ENCODE data around the gene VPS51. TPM values are rescaled to one million over a fixed set of nuclear protein-coding genes. Genes with fewer than 3 reads are reported as not detected.
"Not testable (repeated sequence)": the region's sequence is repeated elsewhere in the genome, so short reads cannot be mapped to it uniquely, and the experiment has no call there.

The VPS51 gene
- total RNA-seq, 1 donor from 2014 or later: 115 TPM

- no peak for ATAC-seq
- intact Hi-C loops (cut with DNase I): loop anchor here (10.0 kb wide), 2 partner anchors 101 to 191 kb away; partner anchors contain the start of genes ARL2 and PPP2R5B
- no peak for DNase-seq (ENCODE audit: low spot score)
These were observed 19.5 kb downstream of the VPS51 start for GRCh38 chr11:65115361-65116082.

GRCh38 chr11:65116370-65117205, 20.6 kb downstream of the VPS51 start:
- no peak for ATAC-seq
- DNase-seq (ENCODE audit: low spot score): peak; percentile 67
- intact Hi-C loops (cut with DNase I): loop anchor here (10.0 kb wide), 2 partner anchors 102 to 192 kb away; partner anchors contain the start of genes ARL2 and PPP2R5B

- intact Hi-C loops (cut with DNase I): loop anchor here (10.0 kb wide), 2 partner anchors 103 to 193 kb away; partner anchors contain the start of genes ARL2 and PPP2R5B
- peak; percentile 94 for ATAC-seq
- peak; percentile 100 for DNase-seq (ENCODE audit: low spot score)
These were observed 21.4 kb downstream of the VPS51 start, which contains the start of gene ZNHIT2 for GRCh38 chr11:65117206-65118096. Gene ZNHIT2 (minus strand): TSS chr11:65117701. CDS start chr11:65117653, 48 bp downstream.

- intact Hi-C loops (cut with DNase I): loop anchor here (10.0 kb wide), 2 partner anchors 103 to 193 kb away; partner anchors contain the start of genes ARL2 and PPP2R5B
These were observed 22.3 kb downstream of the VPS51 start for GRCh38 chr11:65118097-65118837.

GRCh38 chr11:65118891-65119669, 23.1 kb downstream of the VPS51 start:
- ATAC-seq: not testable (repeated sequence)
- DNase-seq (ENCODE audit: low spot score): peak; percentile 15
- intact Hi-C loops (cut with DNase I): loop anchor here (10.0 kb wide), 2 partner anchors 104 to 194 kb away; partner anchors contain the start of genes ARL2 and PPP2R5B

More at GRCh38 chr11:65118097-65118837, 22.3 kb downstream of the VPS51 start:
- ATAC-seq: no peak
- peak; percentile 60 for DNase-seq (ENCODE audit: low spot score)

- DNase-seq (ENCODE audit: low spot score) (no peak), ATAC-seq (no peak)
- intact Hi-C loops (cut with DNase I): loop anchor here (10.0 kb wide), 2 partner anchors 105 to 195 kb away; partner anchors contain the start of genes ARL2 and PPP2R5B
These were observed 23.6 kb downstream of the VPS51 start for GRCh38 chr11:65119670-65119995.

GRCh38 chr11:65120831-65121230, 24.8 kb downstream of the VPS51 start:
- intact Hi-C loops (cut with DNase I): no loop called here
- DNase-seq (ENCODE audit: low spot score) (no peak), ATAC-seq (no peak)

GRCh38 chr11:65121447-65121864, 25.4 kb downstream of the VPS51 start:
- ATAC-seq (no peak), DNase-seq (ENCODE audit: low spot score) (peak; percentile 53)
- intact Hi-C loops (cut with DNase I): no loop called here

GRCh38 chr11:65121865-65122696, 26.1 kb downstream of the VPS51 start, which contains the start of the genes FAU and MRPL49:
Gene FAU (minus strand): TSS chr11:65122134. CDS start chr11:65121813, 321 bp downstream.
Gene MRPL49 (plus strand): TSS chr11:65122321. CDS start chr11:65122347, 26 bp downstream.
- intact Hi-C loops (cut with DNase I): no loop called here
- DNase-seq (ENCODE audit: low spot score) (peak; percentile 98), ATAC-seq (peak; percentile 95)

- no peak for ATAC-seq
- DNase-seq (ENCODE audit: low spot score): peak; percentile 54
- intact Hi-C loops (cut with DNase I): no loop called here
These were observed 28.6 kb downstream of the VPS51 start for GRCh38 chr11:65124480-65125196.

- intact Hi-C loops (cut with DNase I): no loop called here
- DNase-seq (ENCODE audit: low spot score) (peak; percentile 38), ATAC-seq (no peak)
These were observed 29.4 kb downstream of the VPS51 start for GRCh38 chr11:65125197-65126056.

GRCh38 chr11:65126624-65127274, 30.7 kb downstream of the VPS51 start:
- ATAC-seq (no peak), DNase-seq (ENCODE audit: low spot score) (no peak)
- intact Hi-C loops (cut with DNase I): no loop called here

- intact Hi-C loops (cut with DNase I): no loop called here
- DNase-seq (ENCODE audit: low spot score) (no peak), ATAC-seq (no peak)
These were observed 31.6 kb downstream of the VPS51 start for GRCh38 chr11:65127473-65128181.
